ENCODE measurements around the gene ST7. TPM values are rescaled to one million over a fixed set of nuclear protein-coding genes. Genes with fewer than 3 reads are reported as not detected.

Gene ST7
- total and polyA plus RNA-seq, 2 donors (not counting 3 experiments of a cell fraction or from before 2014, with no cell fraction given) = 18.6 to 24.9 TPM

DNA sequence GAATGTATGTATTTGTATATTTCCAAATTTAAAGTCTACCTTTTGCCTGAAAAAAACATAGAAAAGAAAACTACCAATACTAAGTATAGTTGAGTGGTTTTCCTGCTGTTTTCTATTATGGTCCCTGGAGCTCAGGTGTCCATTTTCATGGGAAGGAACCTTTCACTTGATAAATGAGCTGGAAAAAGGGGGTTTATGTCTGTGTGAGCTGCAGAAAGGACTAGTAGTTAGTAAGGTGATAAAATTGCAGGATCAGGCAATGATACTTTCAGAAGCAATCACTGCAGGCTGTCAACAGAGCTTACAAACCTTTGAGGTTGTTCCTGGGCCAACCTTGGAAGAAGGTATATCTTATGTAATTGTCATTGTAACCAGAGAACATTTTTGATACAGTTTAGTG lies 48.0 kb downstream of the ST7 start:
- Histone ChIP-seq H3K9me1 (replicated peaks; ENCODE audit: control insufficient read depth, extremely low read depth, insufficient read depth, low read length) (no peaks in the 10 kb centered on the region), H3K4me3 (replicated peaks in 1 of 3; ENCODE audit: insufficient read depth in 1 of 3, low read depth in 1 of 3, low read length in 3 of 3) (no peak overlapping the region), H3K79me2 (ENCODE audit: control insufficient read depth, insufficient read depth, low read length) (peaks cover 4% of the 10 kb centered on the region), H4K20me1 (replicated peaks; ENCODE audit: control insufficient read depth, extremely low read depth, insufficient read depth, low read length) (no peaks in the 10 kb centered on the region), H3K4me2 (ENCODE audit: insufficient read depth, low read length) (no peak overlapping the region), H2AFZ (ENCODE audit: low read depth, low read length) (no peak overlapping the region), H3K9me3 (replicated peaks; ENCODE audit: control insufficient read depth, insufficient read depth, low read length) (no peaks in the 10 kb centered on the region), H3K4me1 (ENCODE audit: control insufficient read depth, extremely low read depth, insufficient read depth, low read length) (no peaks in the 10 kb centered on the region), H3K36me3 (ENCODE audit: control insufficient read depth in 2 of 2, extremely low read depth in 1 of 2, insufficient read depth in 2 of 2, low read length in 2 of 2) (no peaks in the 10 kb centered on the region), H3K27me3 (ENCODE audit: control insufficient read depth in 2 of 2, insufficient read depth in 2 of 2, low read length in 2 of 2) (no peaks in the 10 kb centered on the region), H3K9ac (replicated peaks; ENCODE audit: extremely low read depth, insufficient read depth, low read length) (no peak overlapping the region), H3K27ac (ENCODE audit: insufficient read depth, low read depth, low read length) (no peak overlapping the region)
- intact Hi-C loops (cut with micrococcal nuclease) = no loop called here
- TF ChIP-seq, protein P1, sequence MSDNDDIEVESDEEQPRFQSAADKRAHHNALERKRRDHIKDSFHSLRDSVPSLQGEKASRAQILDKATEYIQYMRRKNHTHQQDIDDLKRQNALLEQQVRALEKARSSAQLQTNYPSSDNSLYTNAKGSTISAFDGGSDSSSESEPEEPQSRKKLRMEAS (IDR thresholded peaks at IDR 0.05; ENCODE audit: insufficient read depth, insufficient read length) = no peak
- TF ChIP-seq FOS (IDR thresholded peaks at IDR 0.05; ENCODE audit: borderline replicate concordance, insufficient read depth, low read length) (no peak), POLR2AphosphoS5 (IDR thresholded peaks at IDR 0.05; ENCODE audit: insufficient read depth, low read depth, low read length) (no peak), JUN (IDR thresholded peaks at IDR 0.05; ENCODE audit: borderline replicate concordance, insufficient read depth, insufficient read length, low read depth) (no peak), MYC (IDR thresholded peaks at IDR 0.05; ENCODE audit: low read depth, low read length) (no peak)
- TF ChIP-seq, protein P2, sequence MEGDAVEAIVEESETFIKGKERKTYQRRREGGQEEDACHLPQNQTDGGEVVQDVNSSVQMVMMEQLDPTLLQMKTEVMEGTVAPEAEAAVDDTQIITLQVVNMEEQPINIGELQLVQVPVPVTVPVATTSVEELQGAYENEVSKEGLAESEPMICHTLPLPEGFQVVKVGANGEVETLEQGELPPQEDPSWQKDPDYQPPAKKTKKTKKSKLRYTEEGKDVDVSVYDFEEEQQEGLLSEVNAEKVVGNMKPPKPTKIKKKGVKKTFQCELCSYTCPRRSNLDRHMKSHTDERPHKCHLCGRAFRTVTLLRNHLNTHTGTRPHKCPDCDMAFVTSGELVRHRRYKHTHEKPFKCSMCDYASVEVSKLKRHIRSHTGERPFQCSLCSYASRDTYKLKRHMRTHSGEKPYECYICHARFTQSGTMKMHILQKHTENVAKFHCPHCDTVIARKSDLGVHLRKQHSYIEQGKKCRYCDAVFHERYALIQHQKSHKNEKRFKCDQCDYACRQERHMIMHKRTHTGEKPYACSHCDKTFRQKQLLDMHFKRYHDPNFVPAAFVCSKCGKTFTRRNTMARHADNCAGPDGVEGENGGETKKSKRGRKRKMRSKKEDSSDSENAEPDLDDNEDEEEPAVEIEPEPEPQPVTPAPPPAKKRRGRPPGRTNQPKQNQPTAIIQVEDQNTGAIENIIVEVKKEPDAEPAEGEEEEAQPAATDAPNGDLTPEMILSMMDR (IDR thresholded peaks at IDR 0.05; ENCODE audit: extremely low read depth in 1 of 2, insufficient read depth in 1 of 2, low read depth in 1 of 2, low read length in 2 of 2) = no peak
- CTCF ChIA-PET = interaction anchor here (0.9 to 1.6 kb wide), 3 partner anchors 12 to 118 kb away, joined by 3 to 7 read pairs (median 7); no protein-coding TSS in a partner anchor
- no TSS peak for BruUV-seq (replicated peaks)
- FAIRE-seq (no peak), DNase-seq (ENCODE audit: low read depth, low spot score) (no peak)
- dilution Hi-C loops (cut with MboI; ENCODE audit: extremely low pct_ligation_motif_present, low sequenced_read_pairs) = no loop called here
- POLR2A ChIA-PET = no interaction called here

Measured in endothelial cell of umbilical vein (primary cell).